Sigmoid colon (tissue), 4 donors: ENCODE measurements around the gene AFDN.

ENCODE experiments used
- POLR2A ChIP-seq, 2 donors: fragments of 450-650 bp; IDR thresholded peaks; one replicate each; pipeline ENCODE4 v1.6.1; 2016; ENCODE audit warnings: antibody characterized with exemption in 2 of 2, mild to moderate bottlenecking in 2 of 2, moderate library complexity in 2 of 2
- POLR2AphosphoS5 ChIP-seq, 4 donors: sonication (generic); formaldehyde crosslinking; IDR thresholded peaks; one replicate each; pipeline ENCODE4 v1.6.1; 2017; ENCODE audit warnings: antibody characterized with exemption in 4 of 4
- TF ChIP-seq, protein P1 (sequence below), 4 experiments: fragments of 450-650 bp in 3 of 4; fragments of 200-600 bp in 1 of 4; IDR thresholded peaks; one replicate each; pipeline ENCODE4 v1.5.1; 2016 to 2019; ENCODE audit warnings: antibody characterized with exemption in 4 of 4, mild to moderate bottlenecking in 3 of 4, moderate library complexity in 2 of 4

DNA sequence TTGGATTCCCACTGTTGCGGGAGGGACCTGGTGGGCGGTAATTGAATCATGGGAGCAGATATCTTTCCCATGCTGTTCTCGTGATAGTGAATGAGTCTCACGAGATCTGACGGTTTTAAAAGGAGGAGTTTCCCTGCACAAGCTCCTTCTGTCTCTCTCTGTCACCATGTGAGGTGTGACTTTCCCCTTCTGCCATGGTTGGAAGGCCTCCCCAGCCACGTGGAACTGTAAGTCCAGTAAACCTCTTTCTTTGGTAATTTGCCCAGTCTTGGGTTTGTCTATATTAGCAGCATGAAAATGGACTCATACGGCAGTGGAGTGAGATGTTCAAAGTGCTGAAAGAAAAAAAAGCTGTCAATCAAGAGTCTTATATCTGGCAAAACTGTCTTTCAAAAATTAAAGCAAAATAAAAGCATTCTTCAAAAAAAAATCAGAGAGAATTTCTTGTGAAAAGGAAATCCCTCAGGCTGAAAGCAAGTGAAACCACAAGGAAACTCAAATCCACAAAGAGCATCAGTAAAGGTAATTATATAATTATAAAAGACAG is 155.3 kb downstream of the AFDN start:
- TF ChIP-seq POLR2A (IDR thresholded peaks at IDR 0.05) = no peak
- no peak for TF ChIP-seq POLR2AphosphoS5 (IDR thresholded peaks at IDR 0.05)
- TF ChIP-seq, protein P1, sequence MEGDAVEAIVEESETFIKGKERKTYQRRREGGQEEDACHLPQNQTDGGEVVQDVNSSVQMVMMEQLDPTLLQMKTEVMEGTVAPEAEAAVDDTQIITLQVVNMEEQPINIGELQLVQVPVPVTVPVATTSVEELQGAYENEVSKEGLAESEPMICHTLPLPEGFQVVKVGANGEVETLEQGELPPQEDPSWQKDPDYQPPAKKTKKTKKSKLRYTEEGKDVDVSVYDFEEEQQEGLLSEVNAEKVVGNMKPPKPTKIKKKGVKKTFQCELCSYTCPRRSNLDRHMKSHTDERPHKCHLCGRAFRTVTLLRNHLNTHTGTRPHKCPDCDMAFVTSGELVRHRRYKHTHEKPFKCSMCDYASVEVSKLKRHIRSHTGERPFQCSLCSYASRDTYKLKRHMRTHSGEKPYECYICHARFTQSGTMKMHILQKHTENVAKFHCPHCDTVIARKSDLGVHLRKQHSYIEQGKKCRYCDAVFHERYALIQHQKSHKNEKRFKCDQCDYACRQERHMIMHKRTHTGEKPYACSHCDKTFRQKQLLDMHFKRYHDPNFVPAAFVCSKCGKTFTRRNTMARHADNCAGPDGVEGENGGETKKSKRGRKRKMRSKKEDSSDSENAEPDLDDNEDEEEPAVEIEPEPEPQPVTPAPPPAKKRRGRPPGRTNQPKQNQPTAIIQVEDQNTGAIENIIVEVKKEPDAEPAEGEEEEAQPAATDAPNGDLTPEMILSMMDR (IDR thresholded peaks at IDR 0.05) = no peak
